Hippocampal formation (tissue), 2 donors: ENCODE results near the gene SGIP1.
"Not testable (repeated sequence)": the region's sequence is repeated elsewhere in the genome, so short reads cannot be mapped to it uniquely, and the experiment has no call there.

Source experiments
- DNase-seq, 2 donors: peaks; one replicate each; lab custom pipeline; 2025; lab: John Stamatoyannopoulos, UW

The SGIP1 gene

DNA sequence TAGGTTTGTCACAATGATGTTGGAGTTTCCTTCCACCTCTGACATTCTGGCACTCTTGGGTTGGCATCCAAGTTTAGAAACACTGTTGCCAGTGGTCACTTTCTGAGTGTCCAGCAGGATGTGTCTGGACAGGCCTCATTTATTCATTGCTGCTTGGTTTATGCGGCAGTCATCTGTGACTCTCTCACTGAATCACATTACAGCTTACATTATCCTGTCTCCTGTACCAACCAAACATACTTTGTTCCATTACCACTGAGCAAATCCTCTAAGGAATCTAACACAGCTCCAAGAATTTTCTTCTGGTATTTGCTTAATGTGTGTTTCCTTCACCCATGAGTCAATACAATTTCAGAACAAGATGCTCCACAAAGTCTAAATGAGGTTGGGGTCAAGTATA is 19.9 kb downstream of the SGIP1 start:
- no peak for DNase-seq

DNA sequence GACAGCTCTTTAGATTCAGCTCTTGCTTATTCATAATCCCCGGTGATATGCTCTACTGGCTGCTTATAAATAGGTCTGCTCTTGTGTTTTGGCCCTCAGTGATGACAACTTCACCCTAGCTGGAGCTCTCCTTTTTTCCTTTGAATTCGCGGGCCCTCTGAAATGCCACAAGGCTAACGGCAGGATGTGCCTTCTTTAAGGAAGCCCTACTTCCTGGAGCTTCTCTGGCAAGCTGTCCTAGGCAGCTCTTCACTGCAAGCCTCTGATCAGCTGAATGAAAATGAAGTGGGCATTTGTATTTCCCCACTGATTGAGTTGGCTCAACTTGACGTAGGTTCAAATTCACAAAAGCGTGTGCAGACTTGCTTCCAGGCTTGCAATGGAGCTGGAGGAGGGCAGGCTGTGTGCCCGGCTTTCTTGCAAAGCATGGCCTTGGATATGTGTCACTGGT is 22.2 kb downstream of the SGIP1 start:
- no peak for DNase-seq

DNA sequence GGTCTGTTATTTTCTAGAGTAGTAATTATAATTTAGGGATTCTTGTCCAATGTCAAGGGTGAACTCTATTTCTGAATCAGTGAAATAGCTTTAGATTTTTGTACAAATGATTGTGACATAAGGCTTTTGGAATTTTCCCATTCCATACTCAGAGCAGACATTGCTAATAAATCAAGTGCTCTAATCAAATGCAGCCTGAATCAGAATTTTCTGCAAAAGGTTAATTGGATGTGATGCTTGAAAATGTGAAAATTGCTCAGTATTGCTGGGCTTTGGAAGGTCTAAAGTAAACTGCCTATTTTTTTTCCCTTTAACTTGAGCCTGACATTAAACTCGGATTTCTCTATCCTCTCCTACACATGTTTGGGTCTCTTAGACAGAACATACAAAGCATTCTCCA is 23.2 kb downstream of the SGIP1 start:
- DNase-seq: no peak

DNA sequence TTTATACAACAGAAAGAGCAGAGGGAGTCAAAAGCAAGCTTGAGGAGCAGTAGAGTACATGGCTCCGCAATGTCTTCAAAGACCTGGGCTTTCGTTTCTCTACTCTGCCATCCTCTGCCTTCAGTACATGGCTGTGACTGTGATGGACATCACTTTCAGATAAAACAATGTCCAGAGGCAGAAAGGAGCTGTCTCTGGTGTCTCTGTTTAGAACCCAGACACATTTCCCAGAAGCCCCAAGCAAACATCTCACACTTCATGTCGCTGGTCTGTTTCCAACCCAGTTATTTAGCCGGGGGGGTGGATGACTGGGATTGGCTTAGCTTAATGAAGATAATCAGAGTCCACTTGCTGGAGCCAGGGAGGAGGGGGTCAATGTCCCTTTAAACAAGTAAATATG is 25.6 kb downstream of the SGIP1 start:
- no peak for DNase-seq

DNA sequence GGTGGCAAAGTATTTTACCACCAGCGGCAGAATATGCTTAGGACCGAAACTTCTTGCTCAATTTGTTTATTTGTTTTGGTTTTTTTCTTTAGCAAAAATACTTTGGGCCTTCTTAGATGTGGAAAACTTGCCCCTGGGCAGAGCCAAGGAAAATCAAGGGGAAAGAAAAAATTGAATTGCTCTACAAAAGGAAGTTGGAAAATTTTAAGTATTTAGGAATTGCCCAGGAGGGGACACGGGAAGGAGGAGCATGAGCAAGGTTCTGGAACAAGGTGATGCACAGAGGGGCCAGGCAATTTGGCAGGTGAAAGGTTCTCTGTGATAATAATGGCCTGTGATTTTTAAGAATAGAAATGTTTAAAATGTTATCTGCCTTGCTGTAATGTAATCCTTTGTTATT is 28.6 kb downstream of the SGIP1 start:
- DNase-seq: no peak

DNA sequence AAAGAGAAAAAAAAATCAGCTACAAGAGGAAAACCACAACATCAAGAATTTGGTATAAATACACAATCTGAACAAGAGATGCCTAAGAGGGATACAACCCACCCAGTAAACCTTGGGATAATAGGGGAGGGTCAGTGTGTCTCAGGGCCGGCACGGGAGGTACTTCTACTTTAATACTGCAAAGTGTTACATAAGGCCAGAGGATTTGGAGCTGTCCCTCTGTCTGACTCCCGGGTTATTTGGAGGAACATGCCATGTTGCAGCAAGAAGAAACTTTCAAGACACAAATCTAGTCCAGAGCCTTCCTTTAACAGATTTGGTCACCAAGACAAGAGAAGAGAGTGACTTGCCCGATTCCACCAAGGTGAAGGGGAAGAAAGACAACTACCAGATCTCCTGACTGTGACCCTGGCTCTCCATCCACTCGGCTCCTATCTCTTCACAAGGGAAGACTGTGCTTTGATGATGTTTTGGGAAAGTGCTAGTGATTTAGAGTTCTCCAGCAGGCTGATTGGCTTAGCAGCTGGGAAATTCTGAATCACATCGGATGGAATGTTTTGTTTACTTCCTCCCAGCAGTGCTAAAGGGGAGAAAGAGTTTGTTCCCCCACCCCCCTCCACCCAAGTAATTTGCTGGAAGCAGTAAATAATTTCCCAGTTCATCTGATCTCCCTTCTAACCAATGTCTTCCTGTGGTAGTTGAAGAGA is 29.3 kb downstream of the SGIP1 start:
- no peak for DNase-seq

DNA sequence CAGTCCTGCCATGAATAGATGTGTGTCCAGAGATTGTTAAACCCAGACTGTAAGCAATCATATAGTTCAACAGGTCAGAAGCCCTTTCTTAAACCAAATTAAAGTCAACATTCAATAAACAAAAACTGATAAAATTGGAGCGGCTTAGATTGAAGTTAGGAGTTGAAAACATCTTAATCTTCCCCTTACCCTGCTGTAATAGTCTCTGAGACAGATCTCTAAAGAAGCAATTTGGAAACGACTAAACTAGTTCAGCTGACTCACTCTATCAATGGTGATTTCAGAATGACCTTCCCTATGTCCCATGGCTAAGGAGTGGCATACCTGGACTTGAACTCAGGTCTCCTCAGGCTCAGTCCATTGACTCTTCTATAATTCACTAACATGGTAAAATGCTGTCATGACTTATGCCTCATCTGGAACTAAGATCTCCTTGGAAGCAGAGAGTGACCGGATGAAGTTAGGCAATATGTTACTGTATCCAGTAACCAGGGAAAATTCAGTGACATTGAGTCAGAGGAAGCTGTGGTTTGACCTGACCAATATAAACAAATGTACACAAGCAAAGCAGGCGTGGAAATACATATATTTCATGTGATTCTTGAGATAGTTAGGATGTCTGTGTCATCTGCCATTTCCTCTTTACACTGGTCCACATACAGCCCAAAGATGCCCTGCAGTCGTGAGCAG is 30.1 kb downstream of the SGIP1 start:
- no peak for DNase-seq

DNA sequence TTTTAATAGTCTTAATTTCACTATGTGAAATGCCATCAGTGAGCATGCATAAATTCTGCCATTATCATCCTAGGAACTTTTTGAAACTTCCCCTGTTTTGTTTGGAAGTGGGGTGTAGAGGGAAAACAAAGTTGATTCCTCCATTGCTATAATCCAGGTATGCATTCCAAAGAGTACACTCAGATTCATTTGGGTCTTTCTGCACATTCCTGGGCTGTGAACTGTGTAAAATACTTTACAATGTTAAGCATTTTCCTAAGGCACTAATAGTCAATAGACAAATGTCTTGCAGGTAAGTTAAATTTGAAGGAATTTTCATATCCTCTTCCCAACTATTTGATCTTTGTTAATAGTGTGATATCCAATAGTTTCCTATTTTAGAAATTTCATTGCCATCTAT is 36.2 kb downstream of the SGIP1 start:
- no peak for DNase-seq

DNA sequence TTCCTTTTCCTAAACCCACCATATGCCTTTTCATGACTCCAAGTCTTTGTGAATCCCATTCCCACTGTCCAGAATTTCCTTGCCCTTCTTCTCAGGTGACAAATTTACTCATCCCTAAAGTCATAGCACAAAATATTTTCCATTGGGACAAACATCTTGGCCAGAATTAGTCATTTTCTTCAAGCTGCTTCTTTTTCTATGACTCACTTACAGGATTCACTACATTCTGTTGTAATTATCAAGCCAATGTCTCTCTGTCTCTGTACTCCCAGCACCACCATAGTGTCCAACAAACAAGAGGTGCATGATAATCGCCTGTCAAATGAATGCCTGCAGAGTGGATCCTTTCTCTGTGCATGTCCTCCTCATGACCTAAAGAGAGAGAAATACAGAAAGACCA is 37.8 kb downstream of the SGIP1 start:
- no peak for DNase-seq

DNA sequence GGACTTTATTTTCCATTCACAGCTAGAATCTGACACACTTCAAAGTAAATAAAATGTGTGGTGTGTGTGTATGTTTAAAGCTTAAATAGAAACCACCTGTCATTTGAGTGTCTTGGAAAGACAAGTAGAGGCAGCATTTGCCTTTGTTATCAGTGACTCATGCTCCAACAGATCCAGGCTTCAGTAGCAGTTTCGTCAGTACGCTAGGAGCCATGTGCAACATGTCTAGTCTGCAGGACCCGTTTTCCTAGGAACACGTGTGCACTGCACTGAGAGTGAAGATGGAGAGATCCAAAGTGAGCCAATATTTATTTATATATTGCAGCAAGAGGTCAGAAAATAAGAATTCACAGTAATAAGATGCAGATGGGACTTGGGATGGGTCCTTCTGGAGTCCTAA is 41.8 kb downstream of the SGIP1 start:
- DNase-seq: no peak

DNA sequence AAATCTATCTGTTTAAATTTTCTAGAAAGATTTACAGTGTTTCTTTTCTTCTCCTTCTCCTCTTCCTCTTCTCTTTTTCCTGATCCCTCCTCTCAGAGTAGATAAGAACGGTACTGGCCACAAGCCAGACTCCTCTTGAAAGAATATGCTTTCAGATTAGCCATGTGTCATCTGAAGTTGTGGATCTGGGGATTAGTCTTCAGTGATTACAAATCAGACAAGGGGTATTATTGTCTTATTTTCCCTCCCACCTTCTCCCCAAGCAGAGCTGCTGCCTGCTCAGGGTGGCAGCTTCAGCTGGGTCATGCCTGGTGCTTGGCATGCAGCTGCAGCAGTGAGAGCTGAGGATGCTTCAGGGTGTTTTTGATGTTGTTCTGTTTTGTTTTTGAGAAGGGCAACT is 42.7 kb downstream of the SGIP1 start:
- DNase-seq: no peak

DNA sequence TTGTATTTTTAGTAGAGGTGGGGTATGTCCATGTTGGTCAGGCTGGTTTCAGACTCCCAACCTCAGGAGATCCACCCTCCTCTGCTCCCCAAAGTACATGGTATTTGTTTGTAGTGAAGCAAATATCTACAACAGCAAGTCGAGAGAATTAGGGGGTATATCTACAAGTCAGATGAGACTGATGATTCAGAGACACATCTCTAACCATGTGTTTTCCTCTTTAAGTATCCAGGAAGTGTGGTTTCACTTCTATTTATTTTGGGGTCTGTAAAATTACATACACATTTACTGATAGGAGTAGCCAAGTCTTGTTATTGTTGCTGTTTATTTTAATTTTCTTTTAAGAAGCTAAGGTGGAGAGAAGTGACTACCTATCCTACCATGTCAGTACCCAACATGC is 44.9 kb downstream of the SGIP1 start:
- DNase-seq: no peak

DNA sequence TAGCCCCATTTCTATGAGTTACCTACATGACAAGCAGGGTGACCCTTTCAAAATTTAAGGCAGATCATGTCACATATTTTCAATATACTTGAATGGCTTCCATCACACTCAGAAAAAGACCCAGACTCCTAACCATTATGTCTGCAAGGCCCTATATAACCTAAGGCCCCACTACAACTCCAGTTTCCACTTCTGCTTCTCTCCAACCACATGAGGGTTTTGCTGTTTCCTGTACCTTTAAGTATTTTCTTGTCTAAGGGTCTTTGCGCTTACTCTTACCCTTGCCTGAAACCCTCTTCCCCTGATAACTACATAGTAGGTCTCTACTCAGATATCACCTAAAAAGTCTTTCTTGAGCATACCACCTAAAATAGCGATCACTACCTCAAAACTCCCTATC is 46.1 kb downstream of the SGIP1 start:
- DNase-seq: no peak

DNA sequence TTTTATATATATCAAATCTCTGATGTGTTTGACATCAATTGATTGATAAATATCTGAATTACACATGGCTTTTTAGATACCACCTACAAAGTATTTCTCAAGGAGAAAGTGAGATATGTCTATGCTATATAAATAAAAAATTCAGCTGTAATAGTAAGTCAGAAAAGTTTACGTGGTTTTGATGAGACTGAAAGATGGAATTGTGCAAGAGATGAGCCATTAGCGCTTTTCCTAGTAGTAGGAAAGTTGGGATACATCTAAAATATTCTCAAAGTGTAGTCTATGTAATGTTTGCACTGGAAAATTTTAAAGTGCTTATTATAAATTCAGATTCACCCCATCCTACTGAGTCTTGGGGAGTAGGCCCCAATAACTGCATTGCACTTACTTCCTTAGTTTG is 49.1 kb downstream of the SGIP1 start:
- no peak for DNase-seq

DNA sequence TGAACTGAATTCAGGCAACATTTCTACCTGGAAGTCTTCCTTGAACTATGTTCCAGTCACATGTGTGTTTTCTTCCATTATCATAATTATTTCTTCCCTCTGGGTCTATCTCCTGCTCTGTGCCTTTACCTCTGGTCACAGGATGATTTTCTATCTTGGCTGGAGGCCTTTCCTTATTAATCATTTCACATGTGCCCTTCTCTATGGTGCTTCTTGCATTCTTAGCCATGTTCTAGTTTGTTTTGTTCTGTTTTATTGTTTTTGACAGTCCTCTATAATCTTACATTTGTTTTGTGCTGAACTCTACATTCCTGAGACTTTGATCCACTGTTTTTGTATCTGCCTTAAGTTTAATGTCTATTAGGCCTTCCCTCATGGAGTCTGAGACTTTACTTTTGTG is 51.0 kb downstream of the SGIP1 start:
- DNase-seq: no peak

DNA sequence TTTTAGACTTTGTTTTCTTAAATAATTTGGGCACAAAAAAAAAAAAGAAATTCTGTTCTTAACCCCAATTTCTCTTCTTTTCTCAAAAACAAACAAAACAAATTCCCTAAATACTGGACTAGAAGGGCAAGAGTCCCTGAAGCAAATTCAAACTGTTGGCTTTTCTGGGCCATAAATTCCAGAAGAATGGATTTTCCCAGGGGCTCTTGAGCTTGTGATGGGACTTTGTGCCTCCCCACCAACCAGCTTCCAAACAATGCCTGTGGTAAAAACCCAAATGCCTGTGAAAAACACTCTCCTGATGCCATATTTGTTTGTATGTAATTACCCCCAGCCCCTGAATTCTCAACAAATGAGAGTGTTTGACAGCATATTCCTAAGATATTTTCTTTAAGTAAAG is 55.4 kb downstream of the SGIP1 start:
- no peak for DNase-seq

DNA sequence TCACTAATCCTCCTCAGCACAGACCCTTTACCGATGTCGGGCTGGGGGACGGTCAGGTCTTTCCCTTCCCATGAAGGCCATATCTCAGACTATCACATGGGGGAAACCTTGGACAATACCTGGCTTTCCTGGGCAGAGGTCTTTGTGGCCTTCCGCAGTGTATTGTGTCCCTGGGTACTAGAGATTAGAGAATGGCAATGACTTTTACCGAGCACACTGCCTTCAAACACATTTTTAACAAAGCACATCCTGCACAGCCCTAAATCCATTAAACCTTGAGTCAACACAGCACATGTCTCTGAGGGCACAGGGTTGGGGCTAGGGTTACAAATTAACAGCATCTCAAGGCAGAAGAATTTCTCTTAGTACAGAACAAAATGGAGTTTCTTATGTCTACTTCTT is 58.2 kb downstream of the SGIP1 start:
- not testable (repeated sequence) for DNase-seq

DNA sequence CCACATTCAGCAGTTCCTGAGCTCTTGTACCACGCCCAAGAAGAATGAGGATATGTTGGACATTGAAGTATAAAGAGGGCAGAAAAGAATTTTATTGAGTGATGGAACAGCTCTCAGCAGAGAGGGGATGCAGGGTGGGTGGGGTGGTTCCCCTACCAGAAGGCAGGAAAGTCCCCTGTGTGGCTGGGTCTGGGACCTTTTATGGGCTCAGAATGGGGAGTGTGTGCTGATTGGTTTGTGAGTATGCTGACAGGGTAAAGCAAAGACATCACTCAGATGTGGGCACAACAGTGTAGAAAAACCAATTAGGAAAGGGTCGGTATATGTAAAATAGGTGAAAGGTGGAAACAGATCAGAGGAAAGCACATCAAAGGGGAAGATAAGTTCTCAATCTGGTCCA is 62.2 kb downstream of the SGIP1 start:
- DNase-seq: no peak

DNA sequence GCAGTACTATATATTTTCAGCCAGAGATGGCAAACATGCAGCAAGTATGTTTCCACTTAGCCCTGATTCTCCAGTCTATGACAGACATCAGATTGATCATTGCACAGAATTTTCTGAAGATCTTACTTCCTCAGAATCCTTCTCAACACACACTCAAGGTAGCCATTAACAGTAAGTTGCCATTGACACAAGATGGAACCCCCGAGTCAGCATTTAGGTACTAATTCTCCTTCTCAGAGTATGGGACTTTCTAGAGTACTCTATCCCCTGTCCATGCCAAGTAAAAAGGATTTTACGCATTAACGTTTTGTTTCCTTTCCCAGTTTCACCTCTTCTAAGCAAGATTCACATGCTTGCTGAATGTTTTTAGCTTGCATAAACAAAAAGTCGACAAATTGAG is 63.5 kb downstream of the SGIP1 start:
- DNase-seq: no peak

DNA sequence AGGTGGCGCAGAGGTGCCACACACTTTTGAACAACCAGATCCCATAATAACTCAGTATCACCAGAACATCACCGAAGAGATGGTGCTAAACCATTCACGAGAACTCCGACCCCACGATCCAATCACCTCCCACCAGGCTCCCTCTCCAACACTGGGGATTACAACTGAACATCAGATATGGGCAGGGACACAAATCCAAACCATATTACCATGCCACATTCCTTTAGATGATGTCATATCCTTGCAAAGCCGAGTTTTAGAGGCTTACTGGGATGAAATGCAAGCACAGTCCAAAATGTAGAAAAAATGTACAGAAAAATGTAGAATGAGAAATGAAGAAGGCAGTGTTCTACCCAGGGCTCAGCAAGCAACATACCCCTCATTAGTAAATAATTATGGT is 64.7 kb downstream of the SGIP1 start:
- no peak for DNase-seq

DNA sequence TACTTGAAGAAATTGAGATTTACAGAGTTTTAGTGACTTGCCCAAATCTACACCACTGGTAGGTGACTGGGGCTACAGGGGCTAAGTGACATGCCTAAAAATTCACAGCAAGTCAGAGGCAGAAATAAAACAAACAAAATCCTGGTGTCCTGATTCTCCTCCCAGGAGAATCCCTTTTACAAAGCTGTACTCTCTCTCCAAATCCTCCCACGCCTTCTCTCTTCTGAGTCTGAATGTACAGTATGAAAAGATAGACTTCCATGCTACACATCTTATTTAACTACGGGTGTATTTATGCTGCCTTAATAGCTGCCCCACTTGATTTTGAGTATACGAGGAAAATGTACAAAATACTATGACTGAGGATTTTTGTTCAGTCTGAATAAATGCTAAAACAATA is 65.4 kb downstream of the SGIP1 start:
- peak in 1 of 2 donors; percentile 7 for DNase-seq

DNA sequence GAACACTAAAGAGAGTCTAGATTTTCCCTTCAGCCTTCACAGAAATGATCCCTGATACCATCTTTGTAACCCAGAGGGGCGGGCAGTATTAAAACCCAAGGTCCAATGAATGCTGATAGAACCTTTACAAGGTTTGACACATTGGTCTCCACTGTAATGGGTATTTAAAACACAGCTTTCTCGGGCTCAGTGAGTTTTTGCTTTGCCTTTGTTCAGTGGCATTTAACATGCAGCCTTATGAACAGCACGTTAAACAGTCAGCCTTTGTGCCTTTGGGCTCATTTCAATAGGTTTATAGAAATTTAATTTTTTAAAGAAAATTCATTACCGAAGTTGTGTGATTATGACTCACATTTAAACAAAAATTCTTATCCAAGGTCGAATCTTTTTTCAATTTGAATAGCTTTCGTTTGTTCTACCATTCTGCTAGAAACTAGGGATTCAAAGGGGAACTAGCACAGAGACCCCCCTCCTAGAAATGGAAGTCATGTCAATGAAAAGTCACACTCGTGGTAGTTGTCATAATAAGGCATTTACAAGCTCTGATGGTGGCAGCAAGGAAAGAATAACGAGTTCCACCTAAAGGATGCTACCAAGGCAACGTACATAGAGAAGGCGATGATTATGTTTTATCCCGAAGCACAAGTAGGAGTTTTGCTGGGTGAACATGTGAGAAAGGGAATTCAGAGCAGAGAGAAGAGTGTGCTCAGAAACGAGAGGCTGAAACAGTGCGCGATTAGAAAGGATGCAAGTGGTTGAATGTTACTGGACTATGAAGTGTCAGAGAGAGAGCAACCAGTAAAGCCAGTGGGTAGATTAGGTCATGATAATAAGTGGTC is 66.2 kb downstream of the SGIP1 start:
- DNase-seq: no peak

DNA sequence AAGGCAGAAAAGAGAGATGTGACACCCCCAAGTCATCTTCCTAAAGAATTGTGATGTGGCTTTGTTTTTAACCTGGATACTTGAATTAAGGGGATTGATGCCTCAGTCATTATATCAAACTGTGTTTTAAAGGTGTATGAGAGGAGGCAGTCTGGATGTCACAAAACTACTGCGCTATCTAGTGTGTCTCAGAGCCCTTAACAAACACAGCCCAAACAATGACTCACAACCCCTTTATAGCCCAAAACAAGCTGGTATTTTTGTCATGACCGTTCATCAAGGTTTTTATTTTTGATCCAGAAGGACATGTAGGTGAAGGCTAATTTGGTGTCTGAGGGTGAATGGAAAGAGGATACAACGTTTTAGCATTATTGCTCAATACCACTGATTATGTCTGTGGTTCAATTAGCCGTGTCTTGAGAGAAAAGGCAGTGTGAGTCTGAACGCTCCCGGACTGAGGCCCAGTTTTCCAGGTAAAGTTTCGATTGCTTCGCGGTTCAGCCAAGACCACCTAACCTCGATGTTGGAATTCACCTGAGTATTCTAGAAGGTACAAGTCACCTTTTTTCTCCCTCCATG is 71.6 kb downstream of the SGIP1 start:
- DNase-seq: no peak
